ENCODE data around the gene FGFR3.

Gene FGFR3

GRCh38 chr4:1785592-1785991 lies 7.5 kb upstream of the FGFR3 start:
- FAIRE-seq (no peak), DNase-seq (ENCODE audit: extremely low spot score, insufficient read length, low read depth) (no peak)

DNA sequence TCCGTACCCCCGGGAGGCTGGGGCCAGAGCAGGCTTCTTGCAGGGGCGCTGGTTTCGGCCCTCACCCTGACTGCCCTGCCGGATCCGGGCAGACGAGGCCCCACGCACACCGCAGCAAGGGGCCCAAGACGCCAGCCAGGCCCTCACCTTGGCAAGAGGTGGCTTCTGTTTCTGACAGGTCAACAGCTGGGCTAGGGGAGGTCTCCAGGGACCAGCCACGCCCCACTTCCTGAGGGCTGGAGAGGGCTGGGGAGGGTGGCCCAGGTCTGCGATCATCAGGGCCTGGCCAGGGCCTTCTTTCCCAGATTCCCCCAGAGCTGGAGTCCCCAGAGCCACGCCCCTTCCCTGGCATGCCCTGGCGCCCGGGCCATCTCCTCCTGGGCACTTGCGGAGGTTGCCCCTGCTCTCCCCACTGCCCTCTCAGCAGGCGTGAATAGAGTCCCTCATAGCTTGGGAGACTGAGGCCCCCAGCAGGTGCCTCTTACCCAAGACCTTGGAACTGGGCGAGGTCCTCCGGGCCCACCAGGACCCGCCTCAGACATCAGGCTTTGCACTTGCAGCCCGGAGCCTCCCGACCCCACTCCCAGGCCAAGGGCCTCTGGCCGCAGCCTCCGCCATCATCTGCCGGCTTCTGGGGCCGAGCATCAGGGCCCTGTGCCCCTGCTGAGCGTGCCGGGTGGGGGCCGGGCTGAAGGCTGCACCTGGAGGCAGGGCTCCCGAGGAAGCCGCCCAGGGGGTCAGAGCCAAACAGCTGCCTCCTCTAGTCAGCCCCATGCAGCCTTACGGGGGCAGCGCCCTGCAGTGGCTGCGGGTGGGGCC lies 6.3 kb upstream of the FGFR3 start:
- FAIRE-seq (no peak), DNase-seq (ENCODE audit: extremely low spot score, insufficient read length, low read depth) (no peak)

DNA sequence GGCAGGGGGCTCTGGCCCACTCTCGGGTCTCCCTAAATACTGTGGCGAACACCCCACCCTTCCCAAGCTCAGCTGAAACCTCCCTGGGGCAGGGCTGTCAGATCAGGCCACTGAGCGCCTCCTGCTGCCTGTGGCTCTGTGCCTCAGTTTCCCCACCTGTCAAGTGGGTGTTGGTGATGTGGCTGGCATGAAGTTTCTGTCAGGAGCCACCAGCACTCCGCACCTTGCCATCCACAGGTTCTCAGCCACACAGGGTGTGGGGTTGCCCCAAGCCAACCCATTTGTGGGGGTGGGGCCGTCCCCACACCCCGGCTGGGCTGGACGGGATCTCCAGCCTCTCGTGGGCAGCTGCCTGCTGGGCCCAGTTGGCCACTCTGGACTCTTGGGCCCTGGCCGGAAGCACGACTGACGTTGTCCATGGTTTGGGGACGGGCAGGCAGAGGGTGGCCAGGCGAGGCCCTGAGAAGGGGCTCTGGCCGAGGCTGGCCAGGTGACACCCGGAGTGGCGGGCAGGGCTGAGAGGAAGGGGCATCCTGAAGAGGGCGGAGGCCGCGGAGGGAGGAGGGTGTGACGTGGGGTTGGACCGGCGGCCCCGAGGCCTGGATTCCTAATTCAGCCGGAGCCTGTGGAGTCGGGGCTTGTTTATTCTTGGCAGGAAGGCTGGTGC lies 5.5 kb upstream of the FGFR3 start:
- DNase-seq (ENCODE audit: extremely low spot score, insufficient read length, low read depth) (no peak), FAIRE-seq (no peak)

GRCh38 chr4:1788254-1788973 lies 4.7 kb upstream of the FGFR3 start:
- DNase-seq (ENCODE audit: extremely low spot score, insufficient read length, low read depth) (no peak), FAIRE-seq (no peak)

GRCh38 chr4:1789552-1789951 lies 3.5 kb upstream of the FGFR3 start:
- no peak for FAIRE-seq
- DNase-seq (ENCODE audit: extremely low spot score, insufficient read length, low read depth) = no peak

GRCh38 chr4:1790005-1790404 lies 3.1 kb upstream of the FGFR3 start:
- DNase-seq (ENCODE audit: extremely low spot score, insufficient read length, low read depth) (no peak), FAIRE-seq (no peak)

GRCh38 chr4:1792158-1792831 lies 798 bp upstream of the FGFR3 start:
- DNase-seq (ENCODE audit: extremely low spot score, insufficient read length, low read depth) (no peak), FAIRE-seq (no peak)

- FAIRE-seq (no peak), DNase-seq (ENCODE audit: extremely low spot score, insufficient read length, low read depth) (no peak)
Observed at GRCh38 chr4:1793496-1793840, 375 bp downstream of the FGFR3 start.

DNA sequence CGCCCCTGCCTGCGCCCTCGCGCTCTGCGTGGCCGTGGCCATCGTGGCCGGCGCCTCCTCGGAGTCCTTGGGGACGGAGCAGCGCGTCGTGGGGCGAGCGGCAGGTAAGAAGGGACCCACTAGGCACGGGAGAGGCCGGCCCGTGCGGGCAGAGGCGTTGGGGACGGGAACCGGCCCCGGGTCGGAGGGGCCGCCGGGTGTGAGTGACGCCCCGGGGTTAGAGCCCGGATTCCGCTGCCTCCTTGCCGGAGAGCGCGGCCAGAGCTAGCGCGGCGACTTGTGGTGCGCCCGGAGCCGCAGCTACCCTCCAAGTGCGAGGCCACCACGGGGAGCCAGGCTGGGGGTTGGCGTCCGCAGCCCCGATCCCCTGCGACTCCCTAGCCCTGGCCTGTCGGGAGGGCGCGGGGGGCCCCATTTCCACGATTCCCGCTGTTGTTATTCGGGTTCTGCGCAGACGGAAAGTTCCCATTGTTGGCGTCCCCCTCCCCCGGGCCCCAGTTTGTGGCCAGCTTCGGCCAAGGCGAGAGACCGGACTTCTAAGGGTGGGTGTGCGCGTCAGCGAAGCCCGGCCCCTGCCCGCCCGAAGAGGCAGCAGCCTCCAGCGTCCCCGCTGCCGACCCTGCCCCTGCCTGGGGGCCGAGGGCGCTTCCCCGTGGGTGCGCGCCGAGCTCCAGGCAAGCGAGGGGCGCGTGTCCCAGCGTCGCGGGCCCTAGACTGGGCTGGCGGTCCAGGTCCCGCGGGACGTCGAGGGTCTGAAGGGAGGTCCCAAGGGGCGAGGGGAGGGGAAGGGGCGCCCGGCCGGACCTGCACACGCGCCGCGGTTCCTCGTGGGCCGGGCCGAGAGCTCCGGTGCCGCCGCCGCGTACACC lies 1.1 kb downstream of the FGFR3 start:
- FAIRE-seq (no peak), DNase-seq (ENCODE audit: extremely low spot score, insufficient read length, low read depth) (no peak)

DNA sequence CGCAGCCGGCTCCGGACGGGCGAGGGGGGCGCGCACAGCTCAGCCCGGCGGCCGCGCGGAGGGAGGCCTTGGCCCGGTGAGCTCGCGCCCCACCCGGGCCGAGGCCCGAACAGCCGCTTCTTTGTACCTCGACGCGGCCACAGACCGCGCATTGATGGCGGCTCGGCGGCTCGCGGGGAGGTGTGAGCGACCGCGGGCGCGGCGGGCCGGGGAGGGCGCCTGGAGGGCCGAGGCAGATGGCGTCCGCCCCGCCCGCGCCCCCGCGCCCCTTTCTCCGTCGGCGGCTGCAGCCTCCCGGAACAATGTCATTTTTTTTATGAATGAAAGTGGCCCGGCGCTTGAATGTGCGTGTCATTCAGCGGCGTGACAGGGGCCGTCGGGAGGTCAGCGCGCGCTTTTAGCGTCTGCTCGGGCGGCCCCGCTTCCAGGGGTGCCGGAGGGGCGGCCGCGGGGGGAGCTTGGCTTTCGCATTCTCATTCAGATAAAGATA lies 1.8 kb downstream of the FGFR3 start:
- no peak for FAIRE-seq
- no peak for DNase-seq (ENCODE audit: extremely low spot score, insufficient read length, low read depth)

DNA sequence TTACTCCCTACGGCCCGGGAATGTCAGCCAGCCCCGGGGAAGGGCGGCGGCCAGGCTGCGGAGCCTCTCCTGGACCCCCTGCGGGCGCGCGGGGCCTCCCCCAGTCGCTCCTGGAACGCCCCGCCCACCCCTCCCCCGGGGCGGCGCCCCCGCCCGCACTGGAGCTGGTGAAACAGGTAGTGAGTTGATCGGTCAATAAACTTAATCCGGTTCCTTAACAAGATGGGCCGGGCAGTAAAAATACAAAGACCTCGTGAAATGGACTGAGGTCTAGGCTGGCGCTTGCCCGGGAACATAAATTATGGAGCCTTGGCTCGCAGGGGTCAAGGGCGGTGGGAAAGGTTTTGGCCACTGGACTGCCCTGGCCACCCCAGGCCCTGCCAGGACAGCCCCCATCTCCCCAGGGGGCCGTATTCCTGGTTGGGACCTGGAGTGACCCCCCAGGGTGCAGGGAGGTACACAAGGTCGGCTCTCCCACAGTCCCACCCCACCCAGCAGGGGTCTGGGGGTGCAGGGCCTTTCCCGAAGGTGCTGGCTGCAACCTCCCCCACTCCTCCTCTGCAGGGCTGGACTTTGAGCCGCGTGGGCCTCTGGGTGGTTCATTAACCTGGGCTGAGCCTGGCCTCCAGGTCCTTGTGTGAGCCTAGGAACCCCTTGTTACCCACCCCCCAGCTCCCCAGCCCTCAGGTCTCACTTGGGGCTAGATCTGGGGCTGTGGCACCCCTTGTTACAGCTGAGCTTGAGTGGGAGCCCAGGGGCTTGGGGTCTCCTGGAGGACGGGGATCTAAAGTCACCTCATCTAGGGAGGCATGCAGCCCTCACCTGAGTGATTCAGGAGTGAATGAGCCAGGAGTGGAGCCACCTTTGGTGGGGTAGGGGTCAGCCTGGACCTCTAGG lies 2.5 kb downstream of the FGFR3 start:
- DNase-seq (ENCODE audit: extremely low spot score, insufficient read length, low read depth) = no peak
- no peak for FAIRE-seq

GRCh38 chr4:1796486-1797204 lies 3.6 kb downstream of the FGFR3 start:
- FAIRE-seq (no peak), DNase-seq (ENCODE audit: extremely low spot score, insufficient read length, low read depth) (no peak)

GRCh38 chr4:1797298-1797860 lies 4.3 kb downstream of the FGFR3 start:
- DNase-seq (ENCODE audit: extremely low spot score, insufficient read length, low read depth) (no peak), FAIRE-seq (no peak)

GRCh38 chr4:1797861-1798579 lies 4.9 kb downstream of the FGFR3 start:
- FAIRE-seq (no peak), DNase-seq (ENCODE audit: extremely low spot score, insufficient read length, low read depth) (no peak)

DNA sequence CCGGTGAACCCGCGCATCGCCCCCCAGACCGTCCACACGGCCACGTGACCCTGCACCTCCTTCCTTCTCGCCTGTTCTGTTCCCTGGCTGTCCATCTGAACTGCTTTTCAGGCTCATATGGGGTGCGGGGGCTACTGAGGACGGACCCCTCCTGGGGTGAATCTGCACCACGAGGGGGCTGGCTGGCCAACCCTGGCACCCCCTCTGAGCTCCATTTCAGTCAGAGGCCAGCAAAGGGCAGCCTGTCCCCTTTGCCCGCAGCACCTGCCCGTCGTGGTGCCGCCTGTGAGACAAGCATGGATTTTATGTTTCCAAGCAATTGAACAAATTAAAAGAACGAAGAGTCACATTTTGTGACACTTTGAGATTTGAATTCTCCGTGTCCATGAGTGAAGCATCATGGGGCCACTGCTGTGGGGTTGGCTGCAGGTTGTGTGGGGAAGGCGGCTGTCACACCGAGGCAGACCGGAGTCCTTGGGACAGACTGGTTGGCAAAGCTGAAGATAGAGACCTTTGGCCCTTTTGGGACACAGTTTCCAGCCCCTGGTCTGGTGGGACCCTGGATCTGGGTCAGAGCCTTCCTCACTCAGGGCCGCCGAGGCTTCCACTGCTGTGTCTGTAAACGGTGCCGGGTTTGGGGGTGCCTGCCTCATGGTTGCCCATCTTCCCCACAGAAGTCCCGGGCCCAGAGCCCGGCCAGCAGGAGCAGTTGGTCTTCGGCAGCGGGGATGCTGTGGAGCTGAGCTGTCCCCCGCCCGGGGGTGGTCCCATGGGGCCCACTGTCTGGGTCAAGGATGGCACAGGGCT lies 5.7 kb downstream of the FGFR3 start:
- FAIRE-seq (no peak), DNase-seq (ENCODE audit: extremely low spot score, insufficient read length, low read depth) (no peak)
